Neural progenitor cell (in vitro differentiated cells): ENCODE data around the gene PTRH1. TPM values are rescaled to one million over a fixed set of nuclear protein-coding genes. Genes with fewer than 3 reads are reported as not detected.

Experiments used
- DNase-seq: peaks from one replicate; pipeline ENCODE4 v3.0.0-alpha.2; 2016; ENCODE audit warnings: low spot score
- H2AFZ ChIP-seq: fragments of 200-600 bp; sonication (generic); replicated peaks from 2 replicates; pipeline ENCODE4 v1.6.1; 2016; ENCODE audit warnings: antibody characterized with exemption
- H3F3A ChIP-seq: fragments of 200-600 bp; sonication (generic); 2 replicates; pipeline ENCODE4 v1.6.1; 2016; ENCODE audit warnings: antibody characterized with exemption, low read depth
- H3K27ac ChIP-seq: fragments of 200-600 bp; sonication (generic); 2 replicates; pipeline ENCODE4 v1.5.1; 2016; ENCODE audit warnings: mild to moderate bottlenecking
- H3K27me3 ChIP-seq: fragments of 200-600 bp; sonication (generic); 2 replicates; pipeline ENCODE4 v1.6.1; 2016; ENCODE audit warnings: mild to moderate bottlenecking, moderate library complexity
- H3K36me3 ChIP-seq: fragments of 200-600 bp; sonication (generic); 2 replicates; pipeline ENCODE4 v1.5.1; 2016
- H3K4me1 ChIP-seq: fragments of 200-600 bp; sonication (generic); 2 replicates; pipeline ENCODE4 v1.6.1; 2016; ENCODE audit warnings: mixed run types
- H3K4me2 ChIP-seq: fragments of 200-600 bp; sonication (generic); 2 replicates; pipeline ENCODE4 v1.6.1; 2016
- H3K4me3 ChIP-seq: fragments of 200-600 bp; sonication (generic); 2 replicates; pipeline ENCODE4 v1.5.1; 2016
- H3K79me2 ChIP-seq: fragments of 200-600 bp; sonication (generic); 2 replicates; pipeline ENCODE4 v1.6.1; 2016; ENCODE audit warnings: low read depth
- H3K9ac ChIP-seq: fragments of 200-600 bp; sonication (generic); 2 replicates; pipeline ENCODE4 v1.6.1; 2016
- H3K9me3 ChIP-seq: fragments of 200-600 bp; sonication (generic); 2 replicates; pipeline ENCODE4 v1.5.1; 2016; ENCODE audit warnings: low read depth
- H4K20me1 ChIP-seq: fragments of 200-600 bp; sonication (generic); 2 replicates; pipeline ENCODE4 v1.6.1; 2016; ENCODE audit warnings: low read depth
- H3K27ac Mint-ChIP-seq: 3 replicates; pipeline ENCODE4 v1.8.0; 2021; ENCODE audit warnings: mixed read lengths
- H3K27me3 Mint-ChIP-seq: 2 replicates; pipeline ENCODE4 v1.8.0; 2022; ENCODE audit warnings: low read depth, mild to moderate bottlenecking, inconsistent platforms, moderate library complexity, mixed read lengths; ENCODE audit not compliant: insufficient read depth
- H3K36me3 Mint-ChIP-seq: 3 replicates; pipeline ENCODE4 v1.8.0; 2021; ENCODE audit warnings: mixed read lengths
- H3K4me1 Mint-ChIP-seq: 3 replicates; pipeline ENCODE4 v1.8.0; 2021; ENCODE audit warnings: mixed read lengths
- H3K4me3 Mint-ChIP-seq: 3 replicates; pipeline ENCODE4 v1.8.0; 2021; ENCODE audit warnings: mild to moderate bottlenecking, moderate library complexity, mixed read lengths
- H3K9me3 Mint-ChIP-seq: 3 replicates; pipeline ENCODE4 v1.8.0; 2020; ENCODE audit warnings: mixed read lengths
- CTCF ChIP-seq: fragments of 200-600 bp; sonication (generic); IDR thresholded peaks from 2 replicates; pipeline ENCODE4 v1.5.1; 2017; ENCODE audit warnings: antibody characterized with exemption, mild to moderate bottlenecking
- EZH2 ChIP-seq: fragments of 200-600 bp; sonication (generic); IDR thresholded peaks from 2 replicates; pipeline ENCODE4 v1.6.1; 2017; ENCODE audit warnings: antibody characterized with exemption, mild to moderate bottlenecking, moderate library complexity
- EZH2phosphoT487 ChIP-seq: fragments of 200-600 bp; sonication (generic); IDR thresholded peaks from 2 replicates; pipeline ENCODE4 v1.6.1; 2017; ENCODE audit warnings: antibody characterized with exemption
- total RNA-seq: library from RNA; depleted of rRNA; stranded (reverse); fragments of >200 nt; gene quantifications from 2 replicates; pipeline ENCODE4 v1.2.3, GENCODE V29; 2015; ENCODE audit warnings: low replicate concordance

Gene PTRH1
- total RNA-seq, 1 donor from 2014 or later: 1.3 TPM

- Histone ChIP-seq H3K79me2 (no peaks in the 10 kb centered on the region), H3K9ac (no peak overlapping the region), H3K27ac (no peak overlapping the region), H3K4me1 (no peaks in the 10 kb centered on the region), H3K36me3 (no peaks in the 10 kb centered on the region), H3F3A (no peaks in the 10 kb centered on the region), H2AFZ (no peak overlapping the region), H3K9me3 (no peaks in the 10 kb centered on the region), H4K20me1 (no peaks in the 10 kb centered on the region), H3K4me2 (no peak overlapping the region), H3K4me3 (no peak overlapping the region), H3K27me3 (no peaks in the 10 kb centered on the region)
- H3K27me3 Mint-ChIP-seq: peaks cover 7% of the 10 kb centered on the region
- no peak overlapping the region for H3K27ac Mint-ChIP-seq
- H3K4me3 Mint-ChIP-seq: no peak overlapping the region
- no peaks in the 10 kb centered on the region for H3K9me3 Mint-ChIP-seq
- peaks cover 25% of the 10 kb centered on the region for H3K36me3 Mint-ChIP-seq
- TF ChIP-seq CTCF (no peak), EZH2 (no peak), EZH2phosphoT487 (no peak)
- no peak for DNase-seq
- H3K4me1 Mint-ChIP-seq: no peaks in the 10 kb centered on the region
Measured at GRCh38 chr9:127676638-127677037, 38.8 kb downstream of the PTRH1 start.

- H3K4me3 Mint-ChIP-seq: no peak overlapping the region
- TF ChIP-seq EZH2: no peak
Measured at GRCh38 chr9:127673234-127673633, 42.2 kb downstream of the PTRH1 start.

GRCh38 chr9:127667906-127668305, 47.6 kb downstream of the PTRH1 start:
- peaks cover 2% of the 10 kb centered on the region for H3K4me1 Mint-ChIP-seq
- H3K79me2 ChIP-seq: no peaks in the 10 kb centered on the region
- no peak overlapping the region for H3K4me3 Mint-ChIP-seq
- H3K4me1 ChIP-seq: no peaks in the 10 kb centered on the region
- no peak overlapping the region for H3K27ac ChIP-seq
- no peaks in the 10 kb centered on the region for H3F3A ChIP-seq
- H3K27me3 Mint-ChIP-seq: peaks cover 4% of the 10 kb centered on the region
- no peaks in the 10 kb centered on the region for H3K9me3 ChIP-seq
- H3K27ac Mint-ChIP-seq: no peak overlapping the region
- no peaks in the 10 kb centered on the region for H3K27me3 ChIP-seq
- H3K36me3 Mint-ChIP-seq: peaks cover 15% of the 10 kb centered on the region
- no peaks in the 10 kb centered on the region for H3K9me3 Mint-ChIP-seq
- H4K20me1 ChIP-seq: peaks cover 5% of the 10 kb centered on the region
- H3K9ac ChIP-seq: no peak overlapping the region
- H3K4me3 ChIP-seq: no peak overlapping the region
- TF ChIP-seq CTCF (no peak), EZH2phosphoT487 (no peak), EZH2 (no peak)
- H3K36me3 ChIP-seq: no peaks in the 10 kb centered on the region
- no peak overlapping the region for H2AFZ ChIP-seq
- no peak overlapping the region for H3K4me2 ChIP-seq
- no peak for DNase-seq

More at GRCh38 chr9:127673234-127673633, 42.2 kb downstream of the PTRH1 start:
- no peak overlapping the region for H3K9ac ChIP-seq
- no peaks in the 10 kb centered on the region for H3F3A ChIP-seq
- no peaks in the 10 kb centered on the region for H3K36me3 ChIP-seq
- no peak for DNase-seq
- no peaks in the 10 kb centered on the region for H3K79me2 ChIP-seq
- H3K27ac ChIP-seq: no peak overlapping the region
- Mint-ChIP-seq H3K36me3 (peaks cover 17% of the 10 kb centered on the region), H3K9me3 (no peaks in the 10 kb centered on the region), H3K27me3 (peaks cover 3% of the 10 kb centered on the region), H3K4me1 (no peaks in the 10 kb centered on the region), H3K27ac (no peak overlapping the region)
- H4K20me1 ChIP-seq: no peaks in the 10 kb centered on the region
- no peak overlapping the region for H3K4me2 ChIP-seq
- no peak overlapping the region for H2AFZ ChIP-seq
- no peaks in the 10 kb centered on the region for H3K27me3 ChIP-seq
- no peaks in the 10 kb centered on the region for H3K9me3 ChIP-seq
- H3K4me1 ChIP-seq: no peaks in the 10 kb centered on the region
- H3K4me3 ChIP-seq: no peak overlapping the region

- no peak overlapping the region for H3K27ac ChIP-seq
- no peaks in the 10 kb centered on the region for H3K4me1 ChIP-seq
- H3K9ac ChIP-seq: no peak overlapping the region
- no peaks in the 10 kb centered on the region for H3F3A ChIP-seq
- H3K4me1 Mint-ChIP-seq: peaks cover 2% of the 10 kb centered on the region
- H2AFZ ChIP-seq: no peak overlapping the region
- peaks cover 5% of the 10 kb centered on the region for H4K20me1 ChIP-seq
- H3K4me2 ChIP-seq: no peak overlapping the region
- H3K9me3 ChIP-seq: no peaks in the 10 kb centered on the region
- no peak for DNase-seq
- H3K36me3 ChIP-seq: no peaks in the 10 kb centered on the region
- no peak for TF ChIP-seq CTCF
- TF ChIP-seq EZH2: no peak
- TF ChIP-seq EZH2phosphoT487: no peak
- no peaks in the 10 kb centered on the region for H3K27me3 ChIP-seq
- H3K27ac Mint-ChIP-seq: no peak overlapping the region
- no peaks in the 10 kb centered on the region for H3K79me2 ChIP-seq
- no peak overlapping the region for H3K4me3 ChIP-seq
- peaks cover 14% of the 10 kb centered on the region for H3K36me3 Mint-ChIP-seq
- peaks cover 4% of the 10 kb centered on the region for H3K27me3 Mint-ChIP-seq
- H3K9me3 Mint-ChIP-seq: no peaks in the 10 kb centered on the region
- H3K4me3 Mint-ChIP-seq: no peak overlapping the region
Measured at GRCh38 chr9:127667127-127667844, 48.2 kb downstream of the PTRH1 start.
